OCI-LY7 (cell line): Measurements from ENCODE around the gene ZBTB20. TPM values are rescaled to one million over a fixed set of nuclear protein-coding genes. Genes with fewer than 3 reads are reported as not detected.

Experiments used
- BruUV-seq: library from RNA; stranded (reverse); fragments of 400-500 nt; replicated peaks from 2 replicates; lab custom pipeline; 2021; lab: Mats Ljungman, UMichigan
- CTCF ChIA-PET: fragments of 300-600 bp; sonication (Branson Sonifier 250); formaldehyde crosslinking; loops from one replicate; lab custom pipeline; 2022; ENCODE audit warnings: antibody characterized with exemption; ENCODE audit not compliant: unreplicated experiment; lab: Charles Lee
- POLR2A ChIA-PET: fragments of 300-600 bp; sonication (Branson Sonifier 250); formaldehyde crosslinking; loops from one replicate; lab custom pipeline; 2022; ENCODE audit warnings: antibody characterized with exemption; lab: Charles Lee
- DNase-seq: peaks from one replicate; pipeline ENCODE4 v3.0.0-alpha.2; 2015; ENCODE audit warnings: low spot score
- H2AFZ ChIP-seq: fragments of 200-600 bp; sonication (generic), shearing (Covaris generic); 2 replicates; pipeline ENCODE4 v1.6.1; 2014; ENCODE audit warnings: mild to moderate bottlenecking, antibody characterized with exemption, low read length, moderate library complexity
- H3K27ac ChIP-seq: fragments of 200-600 bp; sonication (generic); 2 replicates; pipeline ENCODE4 v1.5.1; 2014; ENCODE audit warnings: mixed run types, low read depth, mild to moderate bottlenecking, moderate library complexity, low read length, inconsistent platforms; ENCODE audit not compliant: poor library complexity, severe bottlenecking
- H3K36me3 ChIP-seq: fragments of 200-600 bp; sonication (generic); 2 replicates; pipeline ENCODE4 v1.6.1; 2014; ENCODE audit warnings: mild to moderate bottlenecking, antibody characterized with exemption, low read length, moderate library complexity, mixed read lengths; ENCODE audit not compliant: insufficient read depth
- H3K4me1 ChIP-seq: fragments of 200-600 bp; sonication (generic); 2 replicates; pipeline ENCODE4 v1.5.1; 2014; ENCODE audit warnings: mild to moderate bottlenecking, low read length; ENCODE audit not compliant: insufficient read depth, poor library complexity, severe bottlenecking
- H3K4me2 ChIP-seq: fragments of 200-600 bp; sonication (generic); 2 replicates; pipeline ENCODE4 v1.6.1; 2014; ENCODE audit warnings: mild to moderate bottlenecking, low read length
- H3K4me3 ChIP-seq: fragments of 200-600 bp; sonication (generic); 2 replicates; pipeline ENCODE4 v1.5.1; 2014; ENCODE audit warnings: mild to moderate bottlenecking, low read depth, low read length; ENCODE audit not compliant: poor library complexity, severe bottlenecking
- H3K79me2 ChIP-seq: fragments of 200-600 bp; sonication (generic); 2 replicates; pipeline ENCODE4 v1.6.1; 2016; ENCODE audit warnings: low read depth, mild to moderate bottlenecking, low read length, moderate library complexity, mixed read lengths; ENCODE audit not compliant: insufficient read depth
- H3K9me2 ChIP-seq: fragments of 200-600 bp; sonication (generic); 2 replicates; pipeline ENCODE4 v1.6.1; 2016; ENCODE audit warnings: mild to moderate bottlenecking, low read length, mixed read lengths; ENCODE audit not compliant: insufficient read depth
- H3K9me3 ChIP-seq: fragments of 200-600 bp; sonication (generic); 2 replicates; pipeline ENCODE4 v1.6.1; 2014; ENCODE audit warnings: mild to moderate bottlenecking, mixed run types, low read length, mixed read lengths
- H4K20me1 ChIP-seq: fragments of 200-600 bp; sonication (generic); 2 replicates; pipeline ENCODE4 v1.6.1; 2014; ENCODE audit warnings: mild to moderate bottlenecking, antibody characterized with exemption, low read length, moderate library complexity, mixed read lengths; ENCODE audit not compliant: insufficient read depth
- EZH2phosphoT487 ChIP-seq: fragments of 200-600 bp; sonication (generic); IDR thresholded peaks from 2 replicates; pipeline ENCODE4 v1.6.1; 2018; ENCODE audit warnings: low read depth, borderline replicate concordance, mild to moderate bottlenecking, mixed run types, antibody characterized with exemption, low read length, moderate library complexity, mixed read lengths
- intact Hi-C: fragments of 100-400 bp; cut with micrococcal nuclease; formaldehyde crosslinking; loops from one replicate; pipeline ENCODE4 v1.10.0; 2022; ENCODE audit not compliant: unreplicated experiment
- total RNA-seq, 2 experiments: library from RNA; depleted of rRNA in 1 of 2; stranded (reverse); fragments of >200 nt in 1 of 2; shearing (Covaris generic) in 1 of 2; gene quantifications; 2 replicates each; pipeline ENCODE4 v1.2.3, GENCODE V29; 2014 to 2022
- TF ChIP-seq, protein P1 (sequence below): fragments of 200-600 bp; sonication (generic); conservative IDR thresholded peaks from 2 replicates; pipeline ENCODE4 v1.5.1; 2014; ENCODE audit warnings: mild to moderate bottlenecking, antibody characterized with exemption, low read length, moderate library complexity, mixed read lengths

Gene ZBTB20
- total RNA-seq, 2 experiments from 2014 or later: 5.5 to 11.8 TPM

DNA sequence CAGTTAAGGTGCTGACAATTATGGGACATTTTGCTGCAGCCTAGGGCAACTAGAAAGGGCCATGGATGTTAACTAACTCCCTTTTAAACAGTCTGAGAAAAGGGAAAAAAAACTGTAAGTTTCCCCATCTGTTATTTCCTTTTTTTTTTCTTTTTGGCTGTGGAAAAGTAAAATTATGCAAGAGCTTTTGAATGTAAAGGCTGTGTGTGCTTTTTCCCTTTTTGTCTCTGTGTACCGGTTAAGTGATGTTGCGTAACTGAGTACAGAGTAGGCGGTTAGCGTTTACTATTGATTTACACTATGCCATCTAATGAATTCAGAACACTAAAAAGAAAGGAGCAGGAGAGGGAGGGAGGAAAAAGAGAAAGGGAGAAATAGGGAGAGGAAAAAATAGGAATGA, 449.7 kb downstream of the ZBTB20 start:
- Histone ChIP-seq H3K36me3 (no peaks in the 10 kb centered on the region), H4K20me1 (no peaks in the 10 kb centered on the region), H3K79me2 (no peaks in the 10 kb centered on the region), H3K4me1 (no peaks in the 10 kb centered on the region), H3K27ac (no peak overlapping the region), H2AFZ (no peak overlapping the region), H3K4me2 (no peak overlapping the region), H3K9me3 (no peaks in the 10 kb centered on the region), H3K4me3 (no peak overlapping the region), H3K9me2 (no peaks in the 10 kb centered on the region)
- BruUV-seq: no TSS peak
- DNase-seq: no peak
- intact Hi-C loops: no loop called here
- TF ChIP-seq EZH2phosphoT487: no peak
- TF ChIP-seq, protein P1, sequence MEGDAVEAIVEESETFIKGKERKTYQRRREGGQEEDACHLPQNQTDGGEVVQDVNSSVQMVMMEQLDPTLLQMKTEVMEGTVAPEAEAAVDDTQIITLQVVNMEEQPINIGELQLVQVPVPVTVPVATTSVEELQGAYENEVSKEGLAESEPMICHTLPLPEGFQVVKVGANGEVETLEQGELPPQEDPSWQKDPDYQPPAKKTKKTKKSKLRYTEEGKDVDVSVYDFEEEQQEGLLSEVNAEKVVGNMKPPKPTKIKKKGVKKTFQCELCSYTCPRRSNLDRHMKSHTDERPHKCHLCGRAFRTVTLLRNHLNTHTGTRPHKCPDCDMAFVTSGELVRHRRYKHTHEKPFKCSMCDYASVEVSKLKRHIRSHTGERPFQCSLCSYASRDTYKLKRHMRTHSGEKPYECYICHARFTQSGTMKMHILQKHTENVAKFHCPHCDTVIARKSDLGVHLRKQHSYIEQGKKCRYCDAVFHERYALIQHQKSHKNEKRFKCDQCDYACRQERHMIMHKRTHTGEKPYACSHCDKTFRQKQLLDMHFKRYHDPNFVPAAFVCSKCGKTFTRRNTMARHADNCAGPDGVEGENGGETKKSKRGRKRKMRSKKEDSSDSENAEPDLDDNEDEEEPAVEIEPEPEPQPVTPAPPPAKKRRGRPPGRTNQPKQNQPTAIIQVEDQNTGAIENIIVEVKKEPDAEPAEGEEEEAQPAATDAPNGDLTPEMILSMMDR: no peak
- ChIA-PET POLR2A (interaction anchor here (0.6 kb wide), 2 partner anchors 104 to 1069 kb away, joined by 3 read pairs; no protein-coding TSS in a partner anchor), CTCF (no interaction called here)

- H3K27ac ChIP-seq: no peak overlapping the region
Observed at GRCh38 chr3:114694251-114694650, 452.8 kb downstream of the ZBTB20 start.

GRCh38 chr3:114691871-114692270, 455.2 kb downstream of the ZBTB20 start:
- H3K4me1 ChIP-seq: no peaks in the 10 kb centered on the region
- ChIA-PET CTCF (no interaction called here), POLR2A (interaction anchor here (0.6 kb wide), 1 partner anchor 239 kb away, joined by 3 read pairs; no protein-coding TSS in a partner anchor)
- H3K36me3 ChIP-seq: no peaks in the 10 kb centered on the region
- no peak for DNase-seq
- H4K20me1 ChIP-seq: no peaks in the 10 kb centered on the region
- H3K79me2 ChIP-seq: no peaks in the 10 kb centered on the region
- TF ChIP-seq, protein P1: no peak
- TF ChIP-seq EZH2phosphoT487: no peak
- no peaks in the 10 kb centered on the region for H3K9me2 ChIP-seq
- H2AFZ ChIP-seq: no peak overlapping the region
- no TSS peak for BruUV-seq
- intact Hi-C loops: no loop called here
- H3K4me2 ChIP-seq: no peak overlapping the region
- H3K27ac ChIP-seq: no peak overlapping the region
- no peak overlapping the region for H3K4me3 ChIP-seq
- no peaks in the 10 kb centered on the region for H3K9me3 ChIP-seq

More at GRCh38 chr3:114694251-114694650, 452.8 kb downstream of the ZBTB20 start:
- no peak overlapping the region for H3K4me3 ChIP-seq
- no peaks in the 10 kb centered on the region for H3K36me3 ChIP-seq
- H4K20me1 ChIP-seq: no peaks in the 10 kb centered on the region
- no peak overlapping the region for H3K4me2 ChIP-seq
- DNase-seq: no peak
- intact Hi-C loops: no loop called here
- POLR2A ChIA-PET: interaction anchor here (0.7 to 0.8 kb wide), 2 partner anchors 9 to 124 kb away, joined by 3 read pairs; no protein-coding TSS in a partner anchor
- H3K9me3 ChIP-seq: no peaks in the 10 kb centered on the region
- H3K9me2 ChIP-seq: no peaks in the 10 kb centered on the region
- no TSS peak for BruUV-seq
- H2AFZ ChIP-seq: no peak overlapping the region
- CTCF ChIA-PET: no interaction called here
- TF ChIP-seq, protein P1: no peak
- TF ChIP-seq EZH2phosphoT487: no peak
- H3K79me2 ChIP-seq: no peaks in the 10 kb centered on the region
- H3K4me1 ChIP-seq: no peaks in the 10 kb centered on the region
